AG20443 (cell line): ENCODE data around the gene CEP120.
"Not testable (repeated sequence)": the region's sequence is repeated elsewhere in the genome, so short reads cannot be mapped to it uniquely, and the experiment has no call there.

ENCODE experiments used
- DNase-seq: peaks from one replicate; pipeline ENCODE4 v3.0.0; 2012; ENCODE audit warnings: low spot score, mixed read lengths

Gene CEP120

DNA sequence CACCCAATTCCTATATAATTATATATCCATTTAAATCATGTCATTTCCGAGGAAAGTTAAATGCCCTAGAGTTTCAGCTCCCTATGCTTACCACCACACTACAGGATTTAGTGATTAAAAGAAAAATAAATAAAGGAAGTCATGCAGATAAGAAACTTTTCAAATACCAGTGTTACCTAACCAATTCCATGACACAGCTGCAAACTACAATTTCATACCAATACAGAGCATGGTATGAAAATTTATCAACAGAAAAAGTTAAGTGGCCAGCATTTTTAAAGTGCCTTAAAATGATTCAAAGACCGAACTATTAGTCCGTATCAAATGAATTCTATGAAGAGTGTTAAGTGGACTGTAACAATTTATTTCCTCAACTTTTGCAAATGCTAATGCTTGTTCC is 35.9 kb downstream of the CEP120 start:
- no peak for DNase-seq

DNA sequence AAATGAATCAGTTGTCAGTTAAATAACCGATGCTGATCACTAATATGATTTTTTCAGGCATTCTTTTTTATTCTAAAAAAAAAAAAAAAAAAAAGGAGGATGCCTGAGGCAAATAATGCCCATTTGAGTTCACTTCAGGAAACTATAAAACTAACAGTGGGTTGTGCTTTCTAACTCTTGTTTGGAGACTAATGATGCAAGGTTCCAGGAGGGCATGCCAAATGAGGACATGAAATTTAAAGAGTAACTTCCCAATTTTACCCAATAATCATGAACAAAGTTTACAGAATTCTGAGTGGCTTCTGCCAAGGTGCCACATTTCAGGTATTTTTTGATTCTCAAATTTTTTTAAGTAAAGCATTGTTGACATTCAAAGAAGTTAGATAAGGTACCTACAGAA is 41.0 kb downstream of the CEP120 start:
- DNase-seq = no peak

DNA sequence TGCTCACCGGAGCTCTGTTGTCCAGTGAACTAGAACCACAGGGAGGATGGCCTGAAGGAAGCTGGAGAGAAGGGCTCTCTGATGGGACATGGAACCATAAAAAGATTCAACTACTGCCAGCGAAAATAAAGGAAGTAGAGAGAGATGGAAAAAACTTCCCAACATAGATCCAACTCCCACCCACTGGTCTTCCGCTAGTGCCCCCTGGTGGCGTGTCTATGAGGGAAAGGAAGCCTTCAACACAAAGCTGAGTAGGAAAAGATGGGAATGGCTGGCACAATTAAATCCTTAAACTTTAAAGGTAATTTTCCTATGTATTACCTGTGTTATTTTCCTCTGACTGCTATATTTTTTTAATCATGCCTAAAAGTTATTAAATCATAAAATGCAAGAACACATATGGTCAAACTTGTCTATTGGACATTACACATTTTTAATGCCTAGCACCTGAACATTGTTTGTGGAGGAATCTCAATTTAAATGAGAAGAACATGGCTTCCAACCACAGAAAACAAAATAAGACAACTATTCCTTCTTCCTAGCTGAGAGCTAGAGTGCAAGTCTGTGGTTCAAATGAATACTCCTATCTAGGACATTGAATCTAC is 51.5 kb downstream of the CEP120 start:
- DNase-seq = peak; percentile 30

DNA sequence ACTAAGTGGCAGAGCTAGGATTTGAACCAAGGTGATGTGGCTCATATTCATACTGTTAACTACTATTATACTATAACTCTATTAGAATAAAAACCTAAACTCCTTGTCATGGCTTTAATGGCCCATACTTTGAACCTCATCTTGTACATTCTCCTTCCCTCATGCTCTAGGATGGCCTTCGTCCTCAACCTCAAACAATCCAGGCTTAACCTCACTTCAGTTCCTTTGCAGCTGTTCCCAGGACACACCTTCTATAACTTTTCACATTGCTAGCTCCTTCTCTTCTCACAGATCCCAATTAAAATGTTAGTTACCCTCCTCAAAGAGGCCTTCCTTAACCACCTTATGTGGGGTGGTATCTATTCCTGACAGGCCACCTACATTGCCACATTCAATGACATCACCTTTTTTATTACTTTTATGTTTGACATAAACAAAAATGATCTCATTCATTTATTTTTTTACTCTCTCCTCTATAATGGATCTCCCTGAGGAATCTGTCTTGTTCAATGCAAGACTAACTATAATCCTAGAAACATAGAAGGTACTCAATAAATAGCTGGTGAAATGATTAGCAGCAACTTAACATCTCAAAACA is 53.7 kb downstream of the CEP120 start:
- no peak for DNase-seq

DNA sequence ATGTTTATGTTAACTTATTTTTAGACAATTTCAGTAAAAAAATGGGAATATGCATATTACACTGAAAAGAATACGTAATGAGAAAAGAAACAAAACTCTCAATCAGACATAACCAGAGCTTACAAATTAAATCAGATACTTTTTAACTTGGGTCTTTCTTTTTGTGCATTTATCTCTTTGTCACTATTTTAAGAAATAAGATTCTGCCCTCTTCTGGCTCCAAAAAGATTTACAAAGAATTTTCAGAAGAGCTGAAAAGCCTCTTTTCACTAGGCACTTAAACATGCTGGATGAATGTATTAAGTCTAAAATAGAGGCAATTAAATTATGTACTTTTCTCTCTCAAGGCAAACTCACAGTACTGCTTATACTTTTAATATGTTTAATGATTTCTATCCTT is 55.5 kb downstream of the CEP120 start:
- DNase-seq = no peak

DNA sequence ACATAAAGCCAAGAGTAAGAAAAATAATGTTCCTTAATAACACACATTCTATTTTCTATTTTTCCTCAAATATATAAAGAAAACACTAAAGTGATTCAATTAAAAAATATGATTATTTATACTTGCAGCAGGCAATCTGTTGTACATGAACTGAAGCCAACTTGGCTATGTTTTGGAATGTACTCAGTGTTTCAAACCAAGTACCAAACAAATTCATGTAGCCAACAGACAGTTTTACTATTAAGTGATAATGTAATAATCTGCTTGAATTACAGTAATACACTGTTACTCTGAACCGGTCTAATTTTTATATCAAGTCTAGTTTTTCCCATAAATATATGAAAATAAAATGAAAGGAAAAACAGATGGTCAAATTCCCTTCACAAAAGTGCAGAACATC is 58.0 kb downstream of the CEP120 start:
- DNase-seq = peak; percentile 9

DNA sequence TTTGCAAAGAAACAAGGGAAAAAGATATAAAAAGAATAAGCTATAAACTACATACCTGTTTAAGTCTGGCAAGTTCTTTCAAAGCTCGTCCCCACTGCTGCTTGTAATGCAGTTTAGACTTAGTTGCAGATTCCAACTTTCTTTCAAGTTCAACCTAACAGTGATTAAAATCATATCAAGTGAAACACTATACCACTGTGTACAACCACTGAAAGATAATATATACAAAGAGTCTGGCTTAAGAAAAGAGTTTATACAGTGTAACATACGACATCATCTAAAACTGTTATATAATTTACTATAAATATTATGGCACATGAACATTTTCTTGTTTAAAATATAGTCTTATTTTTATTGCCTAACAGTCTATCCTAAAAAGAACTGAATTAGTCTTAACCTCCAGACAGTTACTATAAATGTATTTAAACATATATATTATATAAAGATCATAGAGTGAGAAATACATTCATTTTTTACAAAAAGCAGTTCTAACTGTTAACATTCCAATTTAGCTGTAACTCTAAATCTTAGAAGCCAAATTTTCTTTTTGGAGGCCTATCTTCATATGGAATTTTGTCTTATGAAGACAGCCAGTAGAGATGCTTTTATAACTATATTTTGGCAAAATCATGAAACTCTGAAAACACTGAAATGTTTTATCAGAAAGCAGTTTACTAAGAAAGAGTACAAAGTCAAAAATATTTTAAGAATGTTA is 58.6 kb downstream of the CEP120 start:
- DNase-seq = no peak

DNA sequence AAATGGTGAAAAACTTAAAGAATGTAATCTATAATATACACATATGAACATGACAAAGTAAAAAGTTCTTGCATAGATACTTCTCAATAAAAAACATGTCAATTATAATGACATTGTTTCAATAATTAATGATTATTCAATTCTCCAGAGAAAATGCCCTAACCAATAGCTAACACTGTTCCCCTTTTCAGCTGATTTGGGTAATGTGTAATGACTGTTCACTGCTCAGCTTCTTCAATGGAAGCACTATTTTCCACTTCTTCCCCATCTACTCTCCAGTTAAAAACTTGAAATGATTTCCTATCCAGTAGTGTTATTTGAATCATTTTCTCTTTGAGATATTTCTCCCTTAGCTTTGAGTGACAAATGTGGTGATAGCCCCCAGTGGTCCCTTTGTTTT is 62.3 kb downstream of the CEP120 start:
- DNase-seq = no peak

DNA sequence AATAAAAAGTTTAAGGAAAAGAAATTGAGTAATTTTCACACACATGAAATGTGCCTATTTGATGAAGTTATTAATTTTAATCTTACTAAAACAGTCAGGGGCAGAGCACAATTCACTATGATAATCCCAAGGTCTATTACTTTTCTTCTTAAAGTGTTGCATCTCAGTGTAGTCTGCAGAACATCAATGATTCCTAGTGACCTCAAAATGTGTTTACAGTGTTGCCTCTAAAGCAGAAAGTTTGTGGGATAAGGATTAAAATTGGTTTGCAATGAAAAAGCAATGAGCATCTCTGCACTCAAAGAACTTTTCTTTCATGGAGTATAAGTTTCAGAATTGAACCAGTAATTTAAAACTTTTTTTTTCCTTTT is 63.0 kb downstream of the CEP120 start:
- DNase-seq = no peak

DNA sequence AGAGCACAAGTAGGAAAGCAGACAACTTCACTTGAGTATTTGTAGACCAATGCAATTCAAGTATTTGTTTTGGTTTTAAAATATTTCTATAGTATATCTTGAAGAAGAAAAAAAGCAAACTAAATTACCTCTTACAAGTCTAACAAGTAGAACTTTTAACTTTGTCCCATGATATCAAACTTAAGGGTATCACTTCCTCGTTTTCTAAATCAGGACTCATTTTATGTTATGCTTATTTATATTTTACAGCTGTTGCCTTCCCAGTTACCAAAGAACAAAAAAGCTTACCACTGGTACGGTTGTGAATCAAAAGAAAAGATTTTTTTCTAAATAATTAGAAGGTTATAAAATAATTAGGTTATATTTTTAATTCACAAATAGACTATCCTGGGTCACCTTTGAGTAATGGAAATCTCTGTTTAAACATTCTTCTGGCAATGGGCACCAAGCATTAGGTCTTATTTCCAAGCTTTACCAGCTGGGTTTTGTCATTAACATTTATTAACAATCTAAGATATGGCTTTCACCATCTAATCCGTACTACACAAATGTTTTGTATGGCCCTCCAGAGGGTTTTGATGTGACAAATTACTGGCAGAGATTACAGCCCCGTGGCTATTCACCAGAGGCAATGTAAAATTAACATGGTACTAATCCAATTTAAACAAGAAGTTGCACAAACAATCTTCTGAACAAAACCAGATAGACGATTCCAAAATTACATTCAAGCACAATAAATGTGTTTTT is 63.6 kb downstream of the CEP120 start:
- no peak for DNase-seq

DNA sequence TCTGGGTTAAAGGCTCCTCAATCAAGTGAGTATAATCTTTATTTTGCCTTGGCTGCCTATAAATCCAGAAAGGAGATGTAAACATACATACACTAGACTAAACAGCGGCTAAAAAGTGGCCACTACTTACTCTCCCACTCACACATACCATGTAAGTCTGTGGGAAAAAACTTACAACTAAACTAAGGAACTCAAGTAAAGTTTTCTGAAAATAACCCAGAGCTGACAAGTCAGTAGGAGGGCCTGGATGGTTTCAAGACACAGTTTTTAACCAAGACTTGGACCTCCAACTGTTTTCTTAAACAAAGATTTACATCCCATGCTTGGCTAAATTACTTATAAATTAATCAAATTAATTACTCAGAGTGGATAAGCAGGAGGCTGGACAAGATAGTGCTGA is 64.5 kb downstream of the CEP120 start:
- no peak for DNase-seq

DNA sequence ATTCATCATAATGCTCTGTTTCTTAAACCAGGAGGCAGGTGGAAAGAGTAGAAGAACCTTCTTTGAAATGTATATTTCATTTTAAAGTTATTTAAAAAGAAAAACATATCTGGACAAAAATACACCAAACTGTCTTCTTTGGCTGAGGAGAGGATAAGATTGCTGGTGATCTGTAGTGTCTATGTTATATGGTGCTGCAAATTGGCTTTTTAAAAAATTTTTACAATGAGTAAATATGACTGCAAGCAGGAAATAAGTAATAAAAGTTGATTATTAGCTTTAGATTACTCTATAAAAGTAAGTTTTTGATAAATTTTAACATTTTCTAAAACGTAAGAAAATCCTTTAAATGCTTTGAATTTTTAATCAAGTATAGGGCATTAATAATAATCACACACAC is 64.9 kb downstream of the CEP120 start:
- DNase-seq = no peak

DNA sequence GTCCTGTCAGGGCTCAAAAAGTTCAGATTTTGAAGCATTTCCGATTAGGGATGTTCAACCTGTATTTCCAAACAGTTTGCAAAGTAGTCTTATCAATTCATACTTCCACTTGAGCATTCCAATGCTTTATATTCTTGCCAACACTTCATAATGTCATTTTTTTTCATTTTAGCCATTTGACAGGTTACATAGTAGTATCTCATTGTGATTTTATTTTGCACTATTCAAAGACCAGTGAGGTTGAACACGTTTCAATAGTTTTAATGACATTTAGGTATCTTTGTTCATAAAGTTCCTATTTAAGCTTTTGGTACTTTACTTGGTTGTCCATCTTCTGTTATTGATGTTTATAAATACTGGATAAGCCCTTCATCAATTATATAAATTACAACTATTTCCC is 71.4 kb downstream of the CEP120 start:
- no peak for DNase-seq

DNA sequence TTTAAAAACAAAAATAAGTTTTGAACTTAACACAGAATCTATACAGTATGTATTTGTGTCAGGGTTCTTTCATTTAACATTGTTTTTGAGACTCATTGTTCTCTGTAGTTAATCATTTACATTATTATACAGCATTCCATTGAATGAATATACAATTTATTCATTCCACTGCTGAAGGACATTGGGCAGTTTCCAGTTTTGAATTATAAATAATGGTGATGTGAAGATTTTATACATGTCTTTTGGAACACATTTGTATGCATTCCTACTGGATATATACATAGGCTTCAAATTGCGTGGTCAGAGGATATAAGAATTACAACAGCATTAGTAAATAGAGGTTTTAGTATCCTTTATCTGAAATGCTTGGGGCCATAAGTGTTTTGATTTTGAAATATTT is 72.0 kb downstream of the CEP120 start:
- DNase-seq = no peak

DNA sequence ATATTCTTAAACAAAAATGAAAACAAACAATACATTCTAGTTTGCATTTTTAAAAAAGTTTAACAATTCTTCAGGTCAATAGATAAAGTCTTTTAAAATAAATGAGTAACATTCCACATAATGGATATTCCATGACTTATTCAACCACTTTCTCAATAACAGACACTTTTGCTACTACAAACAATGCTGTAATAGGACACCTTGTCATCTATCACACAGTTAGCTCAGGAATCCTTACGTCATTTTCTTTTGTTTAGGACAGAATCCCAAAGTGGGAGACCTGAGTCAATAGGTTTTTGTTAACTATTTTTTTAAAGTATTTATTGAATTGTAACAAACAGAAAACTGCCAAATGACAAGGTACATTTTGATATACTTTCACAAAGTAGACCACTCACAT is 72.5 kb downstream of the CEP120 start:
- no peak for DNase-seq

DNA sequence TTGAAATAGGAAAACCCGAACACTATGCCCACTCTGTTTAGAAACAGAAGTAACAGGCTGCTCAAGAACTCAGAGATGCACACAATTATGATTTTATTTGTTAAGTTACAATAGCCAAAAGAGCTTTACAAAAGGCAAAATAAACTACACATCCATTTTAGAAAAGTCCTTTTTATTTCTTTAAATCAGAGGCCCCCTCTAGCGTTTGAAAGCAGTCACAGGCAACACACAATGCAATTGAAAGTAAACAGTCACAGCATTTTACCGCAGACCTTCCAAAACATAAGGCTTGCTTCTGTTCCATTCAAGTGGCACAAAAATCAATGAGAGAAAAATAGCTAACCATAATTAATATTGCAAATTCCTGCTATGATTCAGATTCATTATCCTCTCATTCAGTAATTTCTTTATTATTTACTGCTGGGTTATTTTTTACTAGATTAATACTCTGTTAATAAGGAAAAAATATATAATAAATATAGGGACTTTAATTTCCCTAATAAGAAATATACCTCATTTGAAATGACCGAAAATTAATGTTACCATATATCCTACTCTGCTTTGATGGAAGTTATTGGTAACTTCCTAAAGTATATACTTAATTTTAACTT is 78.3 kb downstream of the CEP120 start:
- peak; percentile 34 for DNase-seq

DNA sequence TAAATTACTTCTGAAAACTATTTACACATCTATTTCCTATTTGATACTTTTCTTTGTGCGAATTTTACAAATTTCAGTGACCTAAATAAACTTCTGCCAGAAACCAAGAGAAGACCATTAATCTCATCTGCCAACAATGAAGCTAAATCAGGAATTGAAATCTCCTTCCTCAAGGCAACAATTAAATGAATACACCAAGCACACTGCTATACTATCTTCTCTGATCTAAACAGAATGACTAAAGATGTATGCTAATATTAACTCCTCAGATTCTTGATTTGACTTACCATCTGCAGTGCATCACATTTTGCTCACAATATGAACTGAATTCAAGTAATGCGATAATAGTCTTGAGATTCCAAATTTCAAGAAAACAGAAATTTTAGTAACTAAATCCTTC is 82.3 kb downstream of the CEP120 start:
- no peak for DNase-seq

DNA sequence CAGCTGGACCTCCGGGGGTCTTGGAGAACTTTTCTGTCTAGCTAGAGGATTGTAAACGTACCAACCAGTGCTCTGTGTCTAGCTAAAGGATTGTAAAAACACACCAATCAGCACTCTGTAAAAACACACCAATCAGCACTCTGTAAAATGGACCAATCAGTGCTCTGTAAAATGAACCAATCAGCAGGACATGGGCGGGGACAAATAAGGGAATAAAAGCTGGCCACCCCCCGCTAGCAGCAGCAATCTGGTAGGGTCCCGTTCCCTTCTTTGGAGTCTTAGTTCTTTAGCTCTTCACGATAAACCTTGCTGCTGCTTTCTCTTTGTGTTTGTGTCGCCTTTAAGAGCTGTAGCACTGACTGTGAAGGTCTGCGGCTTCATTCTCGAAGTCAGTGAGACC is 114.8 kb downstream of the CEP120 start:
- not testable (repeated sequence) for DNase-seq

DNA sequence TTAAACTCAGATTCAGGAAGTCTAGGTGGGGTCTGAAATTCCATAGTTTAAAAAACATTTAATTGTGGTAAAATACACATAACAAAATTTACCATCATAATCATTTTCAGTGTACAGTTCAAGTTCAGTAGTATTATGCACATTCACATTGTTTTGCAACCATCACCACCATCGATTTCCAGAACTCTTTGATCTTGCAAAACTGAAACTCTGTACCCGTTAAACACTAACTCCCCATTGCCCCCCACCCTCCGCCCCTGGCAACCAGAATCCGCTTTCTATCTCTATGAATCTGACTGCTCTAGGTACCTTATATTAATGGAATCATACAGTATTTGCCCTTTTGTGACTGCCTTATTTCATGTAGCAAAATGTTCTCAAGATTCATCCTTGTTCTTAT is 117.5 kb downstream of the CEP120 start:
- no peak for DNase-seq

DNA sequence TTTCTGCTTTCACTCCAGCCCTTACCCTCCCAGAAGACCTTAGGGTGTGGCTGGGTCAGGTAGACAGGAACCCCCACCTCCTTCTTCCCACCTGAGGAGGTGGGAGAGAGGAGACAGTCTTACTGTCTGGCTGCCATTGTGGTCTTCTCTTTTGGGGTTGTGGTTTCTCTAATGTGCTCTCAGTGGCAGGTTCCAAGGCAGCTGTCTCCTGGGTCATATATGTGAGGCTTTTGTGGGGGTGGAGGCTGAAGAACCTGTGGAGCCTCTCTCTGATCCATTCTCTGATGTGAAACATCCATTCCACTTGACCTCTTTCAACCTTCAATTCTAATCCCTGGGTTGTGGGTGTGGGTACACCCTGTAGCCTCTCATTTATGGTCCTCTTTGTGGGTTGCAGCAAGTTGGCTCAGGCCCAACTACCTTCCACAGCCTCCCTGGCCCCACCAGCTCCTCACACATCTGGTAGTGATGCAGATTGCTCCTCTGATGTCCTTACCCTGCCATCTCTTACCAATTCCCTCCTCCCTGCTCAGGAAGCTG is 118.4 kb downstream of the CEP120 start:
- no peak for DNase-seq

DNA sequence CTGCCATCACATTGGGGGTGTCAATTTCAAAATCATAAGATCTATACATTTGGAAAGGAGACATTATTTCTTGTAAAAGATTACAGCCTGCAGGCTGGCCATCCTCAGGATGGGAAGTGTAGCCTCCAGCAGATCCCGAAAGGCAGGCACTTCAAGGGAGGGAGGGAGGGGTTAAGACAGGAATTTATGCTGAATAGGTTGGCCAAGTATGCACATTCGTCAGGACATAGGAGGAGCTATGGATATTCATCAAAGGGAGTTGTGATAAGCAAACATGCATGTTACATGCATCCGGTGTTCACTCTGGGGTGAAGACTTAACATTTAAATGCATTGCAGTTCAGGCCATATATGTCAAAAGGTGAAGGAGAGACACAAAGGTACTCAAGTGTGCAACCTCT is 119.4 kb downstream of the CEP120 start:
- DNase-seq = no peak

DNA sequence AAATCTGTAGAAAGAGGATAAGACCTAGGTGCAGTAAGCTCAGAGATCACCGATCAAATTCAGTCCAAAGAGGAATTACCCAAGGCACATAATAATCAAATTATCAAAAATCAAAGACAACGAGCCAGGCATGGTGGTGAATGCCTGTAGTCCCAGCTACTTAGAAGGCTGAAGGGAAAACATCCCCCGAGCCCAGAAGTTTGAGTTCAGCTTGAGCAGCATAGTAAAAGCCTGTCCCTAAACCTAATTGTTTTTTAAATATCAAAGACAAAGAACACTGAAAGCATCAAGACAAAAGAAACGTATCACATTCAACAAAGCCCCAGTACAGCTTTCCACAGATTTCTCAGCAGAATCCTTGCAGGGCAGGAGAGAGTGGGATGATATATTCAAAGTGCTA is 122.9 kb downstream of the CEP120 start:
- DNase-seq = no peak
